ENCODE data around the gene MRPS22.
"Not testable (repeated sequence)": the region's sequence is repeated elsewhere in the genome, so short reads cannot be mapped to it uniquely, and the experiment has no call there.

Gene MRPS22

DNA sequence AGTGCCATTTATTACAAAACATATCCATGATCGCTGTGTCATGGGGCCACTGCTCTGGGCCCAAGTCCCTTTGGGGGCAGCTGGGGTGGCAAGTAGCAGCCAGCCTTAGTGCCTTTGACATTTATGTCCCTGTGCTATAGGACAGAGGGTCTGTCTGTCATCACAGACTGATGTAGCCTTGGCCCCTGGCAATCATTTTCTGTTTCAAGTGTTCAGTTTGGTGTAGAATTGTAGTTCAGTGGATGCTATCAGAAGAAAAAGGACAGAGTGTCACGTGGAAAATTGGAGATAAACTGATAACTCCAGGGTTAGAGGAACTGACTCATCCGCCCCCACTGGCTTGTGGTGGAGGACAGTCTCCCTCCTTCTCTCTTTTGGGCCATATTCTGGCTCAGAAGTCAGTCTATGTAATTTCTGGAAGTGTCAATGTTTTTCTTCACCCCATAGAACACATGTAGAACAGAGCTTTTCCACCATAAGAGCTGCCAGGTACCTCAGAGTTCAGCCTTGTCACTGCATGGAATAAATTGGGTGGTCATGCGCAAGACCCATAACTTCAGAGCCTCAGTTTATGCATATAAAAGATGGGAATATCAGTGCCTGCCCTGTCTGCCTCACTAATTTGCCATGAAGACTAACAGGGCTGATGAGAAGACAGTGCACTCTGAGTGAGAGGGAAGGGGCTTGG lies 4.5 kb upstream of the MRPS22 start:
- DNase-seq = no peak

- no peak for DNase-seq
Observed at GRCh38 chr3:139340784-139341183, 3.0 kb upstream of the MRPS22 start.

DNA sequence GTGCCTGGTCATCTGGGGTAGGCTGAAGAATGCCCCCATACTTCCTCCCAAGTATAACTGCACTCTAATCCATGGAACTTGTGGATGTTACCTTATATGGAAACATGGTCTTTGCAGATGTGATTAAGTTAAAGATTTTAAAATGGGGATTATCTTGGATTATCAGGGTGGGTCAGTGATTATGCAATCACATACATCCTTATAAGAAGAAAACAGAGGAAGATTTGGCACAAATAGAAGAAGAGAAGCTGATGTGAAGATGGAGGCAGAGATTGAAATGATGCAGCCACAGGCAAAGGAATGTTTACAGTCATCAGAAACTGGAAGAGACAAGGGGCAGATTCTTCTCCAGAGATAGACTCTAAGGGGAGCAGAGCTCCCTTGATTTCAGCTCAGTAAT lies 1.8 kb upstream of the MRPS22 start:
- no peak for DNase-seq

- DNase-seq = no peak
Observed at GRCh38 chr3:139346771-139347170, 3.0 kb downstream of the MRPS22 start.

GRCh38 chr3:139353920-139354556 lies 10.2 kb downstream of the MRPS22 start:
- peak; percentile 66 for DNase-seq

- DNase-seq = no peak
Observed at GRCh38 chr3:139354661-139355060, 10.8 kb downstream of the MRPS22 start.

- DNase-seq = no peak
Observed at GRCh38 chr3:139355476-139355875, 11.7 kb downstream of the MRPS22 start.

DNA sequence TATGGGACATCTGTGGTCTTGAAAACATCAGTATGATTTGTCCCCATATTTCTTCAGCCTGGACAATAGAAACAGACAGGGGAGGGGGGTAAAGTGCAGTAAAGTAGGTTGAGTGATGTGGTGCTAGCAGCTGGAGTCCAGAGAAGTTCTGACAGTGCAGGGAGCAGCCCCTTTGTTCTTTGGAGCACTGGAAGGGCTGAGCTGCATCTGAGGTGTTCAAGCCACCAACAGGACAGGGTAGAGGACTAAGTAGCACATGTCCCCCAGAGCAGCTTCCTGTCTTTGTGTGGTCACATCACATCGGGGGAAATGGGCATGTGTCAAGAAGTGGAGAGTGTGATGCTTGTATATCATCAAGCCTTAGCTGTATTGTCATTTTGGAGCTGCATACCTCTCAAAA lies 12.1 kb downstream of the MRPS22 start:
- no peak for DNase-seq

DNA sequence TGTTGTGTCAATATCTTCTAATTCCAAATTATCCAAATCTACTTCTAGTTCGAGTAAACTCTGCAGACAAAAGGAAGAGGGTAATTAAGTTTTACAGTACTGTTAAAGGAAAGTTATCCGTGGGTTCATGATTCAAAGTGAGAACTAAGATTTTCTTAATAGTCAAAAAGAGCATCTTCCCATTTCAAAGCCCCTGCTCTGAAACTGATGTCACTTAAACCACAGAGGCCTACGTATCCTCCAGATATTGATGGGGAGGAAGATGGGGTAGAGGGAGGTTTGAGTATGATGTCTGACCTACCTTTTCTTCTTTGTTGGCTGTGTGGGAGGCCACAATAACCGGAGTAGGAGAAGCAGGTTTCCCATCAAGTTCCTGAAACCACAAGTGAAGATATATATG lies 14.1 kb downstream of the MRPS22 start:
- no peak for DNase-seq

DNA sequence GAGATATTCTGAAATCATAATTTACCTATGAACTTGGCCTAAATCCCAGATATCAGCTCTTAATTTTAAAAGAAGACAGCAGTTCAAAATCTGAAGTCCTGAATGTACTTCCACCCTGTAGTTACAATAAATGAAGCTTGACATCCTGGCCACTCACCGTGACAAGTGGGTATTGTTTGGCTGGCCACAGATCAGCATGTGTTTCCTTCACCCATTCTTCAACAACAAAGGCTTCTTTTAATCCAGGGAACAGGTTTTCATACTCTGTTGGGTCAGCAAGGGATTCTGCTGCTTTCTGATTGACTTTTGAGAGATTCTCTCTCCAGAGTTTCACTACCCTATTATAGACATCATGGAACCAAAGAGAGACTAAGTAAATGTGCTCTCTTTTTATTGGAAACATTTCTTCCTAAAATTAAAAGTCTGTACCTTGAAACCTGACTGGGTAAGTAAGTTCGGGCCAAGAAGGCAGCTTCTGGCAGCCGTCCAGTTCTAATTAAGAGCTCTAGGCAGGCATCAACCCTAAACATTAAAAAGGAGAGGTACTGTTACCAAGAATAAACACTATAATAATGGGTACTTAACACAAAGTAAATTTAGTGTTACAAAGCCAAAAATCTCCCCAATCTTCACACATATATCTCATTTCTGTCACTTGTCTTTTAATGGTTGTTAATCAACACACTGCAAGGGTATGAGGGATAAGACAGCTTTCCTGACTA lies 15.2 kb downstream of the MRPS22 start:
- DNase-seq = no peak

DNA sequence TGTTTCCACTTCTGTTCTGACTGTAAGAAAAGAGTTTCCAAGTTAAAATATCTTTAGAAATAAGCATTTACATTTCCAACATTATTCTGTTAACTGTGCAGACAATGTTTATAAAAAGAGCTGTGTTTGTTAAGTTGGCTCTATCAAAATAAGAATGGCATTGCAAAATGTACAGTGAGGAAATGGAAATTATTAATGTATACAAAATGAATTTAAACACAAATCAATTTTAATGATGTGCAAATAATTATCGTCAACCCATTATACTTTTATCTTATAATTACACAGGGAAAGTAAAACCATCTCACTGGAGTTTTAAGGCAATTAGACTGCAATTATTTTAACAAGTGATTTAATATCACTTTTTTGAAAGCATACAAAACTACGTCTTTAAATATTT lies 17.5 kb downstream of the MRPS22 start:
- no peak for DNase-seq

DNA sequence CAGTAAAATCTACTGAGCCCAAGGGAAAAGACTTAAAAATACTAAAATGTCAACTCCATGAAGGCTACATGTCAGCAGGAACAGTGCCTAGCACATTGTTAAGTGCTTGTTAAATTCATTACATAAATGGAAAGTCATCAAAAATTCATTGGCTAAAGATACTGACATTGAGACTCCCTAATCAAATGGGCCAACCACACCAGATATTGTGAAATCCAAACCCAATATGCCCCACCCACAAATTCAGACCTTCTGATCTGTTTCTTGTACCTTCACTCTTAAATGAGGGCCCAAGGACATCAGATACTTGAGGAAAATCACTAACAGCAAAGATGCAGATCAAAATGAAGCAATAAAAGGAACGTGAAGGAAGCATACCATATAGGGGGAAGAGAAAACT lies 20.7 kb downstream of the MRPS22 start:
- DNase-seq = no peak

- DNase-seq = no peak
Observed at GRCh38 chr3:139374099-139374498, 30.3 kb downstream of the MRPS22 start.

DNA sequence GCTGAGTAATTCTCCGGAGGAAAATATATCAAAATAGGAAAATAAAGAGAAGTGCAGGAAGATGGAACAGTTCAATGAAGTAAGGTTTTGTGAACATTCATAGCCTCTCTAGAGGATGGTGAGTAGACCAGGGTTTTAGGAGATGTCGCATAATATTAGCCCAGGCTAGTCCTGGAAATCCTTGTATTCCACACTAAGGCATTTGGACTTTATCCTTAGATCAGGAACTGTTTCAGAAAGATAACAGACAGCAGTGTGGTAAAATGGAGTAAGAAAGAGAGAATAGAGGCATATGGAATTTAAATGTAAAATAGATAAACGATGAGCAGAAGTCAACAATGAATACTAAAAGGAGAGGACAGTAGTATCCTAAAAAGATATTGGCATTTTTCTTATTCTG lies 33.6 kb downstream of the MRPS22 start:
- no peak for DNase-seq

DNA sequence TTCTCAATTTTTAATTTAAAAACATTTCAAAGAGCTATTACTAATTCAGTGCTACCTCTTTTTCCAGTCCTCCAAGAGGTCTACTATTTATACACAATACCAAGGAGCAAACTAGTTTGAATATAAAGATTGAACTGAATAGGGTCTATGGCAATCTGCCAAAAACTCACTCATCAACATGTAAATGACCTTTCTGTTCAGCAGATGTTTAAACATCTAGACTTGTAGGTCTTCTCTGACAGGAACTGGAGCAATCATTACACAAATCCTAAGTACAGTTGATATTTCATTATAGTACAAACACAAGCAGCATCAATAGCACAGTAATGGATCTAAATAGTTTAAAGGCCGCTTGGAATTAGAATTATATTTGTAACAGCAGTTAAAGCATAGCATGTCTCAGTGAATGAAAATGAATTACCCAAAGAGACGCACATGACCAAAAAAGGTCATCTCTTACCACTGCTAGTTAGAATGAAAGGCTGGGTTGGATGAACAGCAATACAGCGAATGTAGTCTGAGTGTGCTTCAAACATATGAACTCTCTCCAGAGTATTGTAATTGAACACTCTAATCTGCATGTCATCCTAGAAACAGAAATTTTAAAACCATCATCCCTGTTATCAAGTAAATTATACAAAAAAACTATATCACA lies 34.9 kb downstream of the MRPS22 start:
- no peak for DNase-seq

DNA sequence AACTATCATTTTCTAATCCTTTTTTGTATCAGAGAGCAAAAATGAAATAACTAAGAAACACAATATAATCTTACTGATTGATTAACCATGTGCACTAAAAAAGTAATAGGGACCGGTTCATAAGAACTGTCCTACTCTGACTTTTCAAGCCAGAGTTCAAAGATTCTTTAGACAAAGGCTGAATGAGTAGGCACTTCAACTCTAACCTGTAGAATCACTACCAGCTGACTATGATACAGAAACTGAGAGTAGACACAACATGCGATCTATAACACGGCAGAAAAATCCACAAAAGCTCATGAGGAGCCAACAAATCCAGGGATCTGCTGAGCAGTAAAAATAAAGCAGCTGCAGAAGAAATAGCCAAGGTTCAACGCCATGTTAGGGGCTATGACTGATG lies 36.8 kb downstream of the MRPS22 start:
- no peak for DNase-seq

DNA sequence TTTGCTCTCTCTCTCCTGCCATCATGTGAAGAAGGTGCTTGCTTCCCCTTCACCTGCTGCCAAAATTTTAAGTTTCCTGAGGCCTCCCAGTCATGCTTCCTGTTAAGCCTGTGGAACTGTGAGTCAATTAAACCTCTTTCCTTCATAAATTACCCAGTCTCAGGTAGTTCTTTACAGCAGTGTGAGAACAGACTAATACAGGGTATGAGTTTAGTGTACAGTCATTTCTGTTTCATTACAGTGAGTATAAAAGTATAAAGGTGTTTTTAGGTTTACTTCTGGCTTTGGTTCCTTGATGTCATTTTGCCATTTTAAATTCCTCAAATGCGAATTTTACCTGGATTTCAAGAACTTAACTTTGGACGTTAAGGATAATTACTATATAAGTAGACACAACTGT lies 38.5 kb downstream of the MRPS22 start:
- not testable (repeated sequence) for DNase-seq

DNA sequence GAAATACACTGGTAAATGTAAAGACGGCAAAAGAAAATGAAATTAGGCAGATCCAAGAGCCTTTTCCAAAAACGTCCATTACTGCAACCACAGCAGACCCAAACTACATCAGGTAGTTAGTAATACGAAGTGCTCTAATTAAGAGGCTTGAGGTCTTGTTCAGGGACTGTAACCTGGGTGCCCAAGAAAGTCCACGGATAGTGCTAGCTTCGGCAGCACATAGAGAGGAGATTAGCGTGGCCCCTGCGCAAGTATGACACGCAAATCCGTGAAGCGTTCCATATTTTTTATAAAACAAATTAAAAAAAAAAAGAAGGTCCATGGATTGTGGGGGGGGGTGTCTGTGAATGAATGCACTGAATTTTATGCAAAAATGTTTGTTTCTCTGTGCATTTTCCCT lies 44.3 kb downstream of the MRPS22 start:
- no peak for DNase-seq

- peak; percentile 3 for DNase-seq
Observed at GRCh38 chr3:139388821-139389551, 45.2 kb downstream of the MRPS22 start.

DNA sequence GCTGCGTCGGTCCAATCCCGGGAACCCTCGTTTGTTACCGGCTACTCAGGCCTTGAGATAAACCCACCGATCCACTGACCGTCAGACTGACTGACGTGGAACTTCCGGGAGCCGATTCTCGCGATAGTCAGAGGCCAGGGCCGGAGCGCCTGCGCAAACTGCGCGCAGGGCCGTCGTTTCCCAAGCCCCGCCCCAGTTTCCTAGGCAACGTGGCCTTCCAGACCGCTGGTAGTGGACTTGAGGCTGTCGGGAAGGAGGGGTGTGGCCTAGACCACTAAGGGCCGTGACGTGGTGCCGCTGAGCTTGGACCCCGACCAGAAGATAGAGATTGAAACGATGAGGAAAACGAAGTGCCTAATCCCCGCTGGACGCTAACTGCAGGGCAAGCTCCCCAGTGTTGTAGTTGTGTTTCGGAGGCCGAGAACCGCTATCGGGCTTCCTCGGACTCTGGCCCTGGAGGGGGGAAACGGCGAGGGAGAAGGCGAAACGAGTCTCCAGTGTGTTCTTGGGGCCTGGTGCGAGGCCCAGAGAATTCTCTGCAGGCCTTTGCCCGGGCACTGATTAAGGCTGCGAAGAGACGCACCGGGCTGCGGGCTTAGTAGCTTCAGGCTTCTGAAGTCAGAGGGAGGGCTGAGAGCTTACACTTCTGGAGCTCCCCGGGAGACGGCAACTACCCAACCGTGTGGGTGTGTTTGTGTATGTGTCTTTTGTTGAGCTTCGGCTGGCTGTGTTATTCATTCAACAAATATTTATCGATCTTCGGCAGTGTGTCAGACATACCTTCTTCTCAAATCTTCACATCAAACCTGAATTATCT lies 45.9 kb downstream of the MRPS22 start, which contains the start of gene COPB2:
Gene COPB2 (minus strand): TSS at position 96 of the 817 bp plus-strand sequence. CDS start 97 bp downstream, outside the sequence.
- peak; percentile 99 for DNase-seq

DNA sequence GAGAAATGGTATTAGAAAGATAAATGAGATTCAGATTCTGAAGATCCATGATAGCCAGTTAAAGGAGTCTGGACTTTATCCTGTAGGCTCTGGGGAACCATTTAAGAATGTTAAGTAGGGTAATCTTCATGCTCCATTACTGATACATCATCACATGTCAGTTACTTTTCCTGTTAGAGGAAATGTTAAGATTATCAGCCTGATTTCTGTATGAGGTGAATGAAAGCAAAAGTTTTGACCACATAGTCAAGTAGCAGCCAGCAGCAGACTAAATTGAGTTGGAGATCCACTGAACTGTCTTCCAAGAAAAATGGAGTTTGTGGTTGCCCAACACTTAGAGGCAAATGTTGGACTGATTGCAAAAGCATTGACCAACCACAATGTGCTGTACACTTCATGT lies 50.3 kb downstream of the MRPS22 start:
- no peak for DNase-seq

DNA sequence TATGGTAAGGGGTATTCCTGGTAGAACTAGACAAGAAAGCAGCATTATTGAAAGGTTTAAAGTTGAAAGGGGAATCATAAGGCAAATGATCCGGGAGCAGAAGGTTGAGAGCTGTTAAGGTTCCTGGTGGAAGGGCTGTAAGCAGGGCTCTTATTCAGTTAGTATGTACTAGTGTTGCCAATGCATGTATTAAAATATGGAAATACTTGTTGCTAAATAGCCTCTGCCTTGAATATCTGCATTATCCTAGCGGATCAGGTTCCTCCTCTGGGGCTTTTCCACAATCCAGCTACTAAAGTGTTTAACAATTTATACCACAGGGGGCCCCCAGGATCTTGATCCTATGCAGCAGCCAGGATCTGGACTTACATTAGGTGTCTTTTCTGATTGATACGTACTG lies 52.9 kb downstream of the MRPS22 start:
- no peak for DNase-seq
